ENCODE results near the gene DTX4. TPM values are rescaled to one million over a fixed set of nuclear protein-coding genes. Genes with fewer than 3 reads are reported as not detected.
A peak's percentile ranks its signal among the peaks of the same experiment; 100 is the strongest.

DTX4 gene
- total RNA-seq, 4 donors from 2014 or later: 9.6 to 29.3 (median 17.5) TPM

DNA sequence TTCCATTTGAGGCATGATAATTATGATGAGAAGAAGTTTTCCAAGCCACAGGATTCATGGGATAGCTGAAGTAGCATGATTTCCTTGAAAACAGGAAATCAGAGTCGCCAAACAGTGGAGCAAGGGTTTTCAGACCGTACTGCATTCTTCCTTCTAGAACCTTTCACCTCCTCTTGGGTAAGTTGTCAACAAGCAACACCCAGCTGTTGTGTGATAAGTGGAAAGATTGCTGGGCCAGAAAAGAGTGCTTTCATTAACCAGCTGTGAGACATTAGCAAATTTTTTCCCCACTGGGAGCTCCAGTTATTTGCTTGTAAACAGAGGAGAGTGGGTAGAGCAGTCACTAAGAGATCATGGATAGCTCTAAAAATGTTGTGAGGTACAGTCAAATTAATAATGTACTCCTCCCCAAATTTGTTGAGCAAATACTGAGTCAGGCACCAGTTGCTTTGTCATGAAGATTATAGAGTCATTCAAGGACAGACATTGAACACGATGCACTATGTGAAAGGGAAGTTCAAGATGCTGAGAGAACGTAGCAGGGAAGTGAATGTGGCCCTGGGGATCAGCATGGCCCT, 52.5 kb downstream of the DTX4 start:
- no peak for TF ChIP-seq POLR2A (IDR thresholded peaks at IDR 0.05)
- TF ChIP-seq, protein P1, sequence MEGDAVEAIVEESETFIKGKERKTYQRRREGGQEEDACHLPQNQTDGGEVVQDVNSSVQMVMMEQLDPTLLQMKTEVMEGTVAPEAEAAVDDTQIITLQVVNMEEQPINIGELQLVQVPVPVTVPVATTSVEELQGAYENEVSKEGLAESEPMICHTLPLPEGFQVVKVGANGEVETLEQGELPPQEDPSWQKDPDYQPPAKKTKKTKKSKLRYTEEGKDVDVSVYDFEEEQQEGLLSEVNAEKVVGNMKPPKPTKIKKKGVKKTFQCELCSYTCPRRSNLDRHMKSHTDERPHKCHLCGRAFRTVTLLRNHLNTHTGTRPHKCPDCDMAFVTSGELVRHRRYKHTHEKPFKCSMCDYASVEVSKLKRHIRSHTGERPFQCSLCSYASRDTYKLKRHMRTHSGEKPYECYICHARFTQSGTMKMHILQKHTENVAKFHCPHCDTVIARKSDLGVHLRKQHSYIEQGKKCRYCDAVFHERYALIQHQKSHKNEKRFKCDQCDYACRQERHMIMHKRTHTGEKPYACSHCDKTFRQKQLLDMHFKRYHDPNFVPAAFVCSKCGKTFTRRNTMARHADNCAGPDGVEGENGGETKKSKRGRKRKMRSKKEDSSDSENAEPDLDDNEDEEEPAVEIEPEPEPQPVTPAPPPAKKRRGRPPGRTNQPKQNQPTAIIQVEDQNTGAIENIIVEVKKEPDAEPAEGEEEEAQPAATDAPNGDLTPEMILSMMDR (IDR thresholded peaks at IDR 0.05): no peak
- Histone ChIP-seq H3K27ac (peak overlapping the region in 2 of 3 donors; percentile 34 to 36), H3K27me3 (no peaks in the 10 kb centered on the region), H3K4me1 (peaks cover 6% of the 10 kb centered on the region in 2 donors), H3K36me3 (no peaks in the 10 kb centered on the region), H3K9me3 (no peaks in the 10 kb centered on the region), H3K4me3 (replicated peaks in 1 of 3) (no peak overlapping the region)
- WGBS, 2 donors: 60% methylated on average over 4 of the region's 4 CpGs
- intact Hi-C loops (cut with DNase I): no loop called here
- no peak for DNase-seq

DNA sequence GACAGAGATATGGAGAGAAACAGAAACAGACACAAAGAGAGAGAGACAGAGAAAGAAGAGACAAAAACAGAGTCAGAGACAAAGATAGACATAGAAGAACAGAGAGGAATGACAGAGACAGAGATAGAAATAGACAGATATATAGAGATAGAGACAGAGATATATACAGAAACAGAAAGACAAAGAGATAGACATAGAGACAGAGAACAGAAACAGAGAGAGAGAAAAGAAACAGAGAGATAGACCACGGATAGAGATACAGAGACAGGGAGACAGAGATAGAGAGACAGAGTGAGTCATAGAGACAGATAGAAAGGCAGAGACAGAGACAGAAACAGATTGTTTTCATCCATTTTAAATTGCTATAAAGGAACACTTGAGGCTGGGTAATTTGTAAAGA, 53.1 kb downstream of the DTX4 start:
- no peak for DNase-seq
- Histone ChIP-seq H3K27me3 (no peaks in the 10 kb centered on the region), H3K9me3 (no peaks in the 10 kb centered on the region), H3K4me1 (peaks cover 6% of the 10 kb centered on the region in 2 donors), H3K27ac (peak overlapping the region in 2 of 3 donors; percentile 34 to 36), H3K36me3 (no peaks in the 10 kb centered on the region), H3K4me3 (replicated peaks in 1 of 3) (no peak overlapping the region)
- intact Hi-C loops (cut with DNase I): no loop called here
- no peak for TF ChIP-seq POLR2A (IDR thresholded peaks at IDR 0.05)
- TF ChIP-seq, protein P1 (IDR thresholded peaks at IDR 0.05): no peak
- 81 to 82% methylated on average over 1 of the region's 1 CpG for WGBS, 2 donors

DNA sequence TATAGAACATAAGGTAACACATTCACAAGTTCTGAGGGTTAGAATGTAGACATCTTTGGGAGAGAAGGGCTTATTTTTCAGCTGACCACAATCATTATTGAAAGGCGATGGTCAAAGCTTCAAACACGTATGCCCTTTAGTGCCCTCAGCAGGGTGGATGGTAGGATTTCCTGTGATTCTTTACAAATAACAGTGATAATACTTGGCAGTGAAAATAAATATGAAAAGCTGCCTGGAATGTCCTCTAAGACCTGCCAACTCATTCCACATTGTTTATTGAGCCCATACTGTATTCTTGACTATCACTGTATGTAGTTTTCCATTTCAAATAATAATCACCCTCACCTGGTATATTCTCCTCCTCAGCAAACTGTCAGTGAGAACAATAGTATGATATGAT, 54.5 kb downstream of the DTX4 start:
- intact Hi-C loops (cut with DNase I): no loop called here
- peaks cover 6% of the 10 kb centered on the region in 2 donors for H3K4me1 ChIP-seq

DNA sequence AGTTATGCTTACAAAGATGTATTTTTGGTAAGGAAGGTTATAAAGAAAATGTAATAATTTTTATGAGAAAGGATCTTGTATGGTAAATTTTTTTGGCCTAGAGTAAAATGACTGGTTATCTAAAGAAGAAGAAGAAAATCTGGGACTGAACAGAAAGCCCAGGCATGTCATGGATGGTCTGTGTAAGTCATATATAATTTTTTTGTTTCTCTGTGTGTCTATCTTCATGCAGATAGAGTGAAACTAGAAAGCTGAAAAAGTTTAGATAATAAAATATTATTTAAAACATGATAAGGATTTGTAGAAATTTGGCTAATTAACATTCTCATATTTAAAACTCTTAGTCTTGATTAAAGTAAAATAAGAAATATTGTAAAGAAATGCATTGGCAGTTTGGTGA, 68.4 kb downstream of the DTX4 start:
- no peak for DNase-seq
- H3K36me3 ChIP-seq: no peaks in the 10 kb centered on the region
- H3K27ac ChIP-seq: no peak overlapping the region
- TF ChIP-seq POLR2A (IDR thresholded peaks at IDR 0.05): no peak
- TF ChIP-seq, protein P1 (IDR thresholded peaks at IDR 0.05): no peak
- no peaks in the 10 kb centered on the region for H3K9me3 ChIP-seq
- no peaks in the 10 kb centered on the region for H3K27me3 ChIP-seq
- intact Hi-C loops (cut with DNase I): no loop called here
- H3K4me3 ChIP-seq (replicated peaks in 1 of 3): no peak overlapping the region
- no peaks in the 10 kb centered on the region for H3K4me1 ChIP-seq

More for the DNA sequence above, 54.5 kb downstream of the DTX4 start:
- H3K27ac ChIP-seq: no peak overlapping the region
- TF ChIP-seq POLR2A (IDR thresholded peaks at IDR 0.05): no peak
- TF ChIP-seq, protein P1 (IDR thresholded peaks at IDR 0.05): no peak
- whole genome bisulfite sequencing, 2 donors: 53 to 76% methylated on average over 2 of the region's 2 CpGs
- H3K9me3 ChIP-seq: no peaks in the 10 kb centered on the region
- no peak for DNase-seq
- H3K36me3 ChIP-seq: no peaks in the 10 kb centered on the region
- H3K4me3 ChIP-seq (replicated peaks in 1 of 3): no peak overlapping the region
- H3K27me3 ChIP-seq: no peaks in the 10 kb centered on the region

DNA sequence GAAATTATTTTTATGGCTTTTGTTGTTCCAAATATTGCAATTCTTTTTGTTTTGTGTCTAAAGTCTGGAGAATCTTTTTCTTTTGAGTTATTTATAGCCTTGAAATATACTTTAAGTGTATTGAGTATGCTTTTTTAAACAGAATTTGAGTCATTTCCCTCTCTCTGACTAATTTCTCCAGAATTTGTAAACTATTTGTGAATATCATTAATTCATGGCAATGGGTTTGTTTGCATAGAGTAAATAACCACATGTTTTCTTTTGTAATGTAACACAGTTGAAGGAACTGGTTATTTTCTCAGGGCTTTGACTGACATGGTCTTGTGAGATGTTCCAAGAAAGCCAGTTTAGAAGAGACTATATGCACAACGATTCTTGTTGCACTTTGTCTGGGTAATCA, 71.7 kb downstream of the DTX4 start:
- Histone ChIP-seq H3K27ac (no peak overlapping the region), H3K9me3 (no peaks in the 10 kb centered on the region), H3K4me1 (peaks cover 22 to 25% of the 10 kb centered on the region in 2 donors), H3K27me3 (no peaks in the 10 kb centered on the region), H3K36me3 (no peaks in the 10 kb centered on the region), H3K4me3 (replicated peaks in 1 of 3) (no peak overlapping the region)
- DNase-seq: no peak
- TF ChIP-seq, protein P1 (IDR thresholded peaks at IDR 0.05): no peak
- no peak for TF ChIP-seq POLR2A (IDR thresholded peaks at IDR 0.05)
- intact Hi-C loops (cut with DNase I): no loop called here
- 85 to 97% methylated on average over 1 of the region's 1 CpG for WGBS, 2 donors

Measured in thyroid gland (tissue), 4 donors.